ENCODE results near the gene NDUFS3.

GRCh38 chr11:47533690-47534151 lies 45.2 kb upstream of the NDUFS3 start:
- TF ChIP-seq EZH2 (IDR thresholded peaks at IDR 0.05; ENCODE audit: low read length, unreplicated experiment) (no peak), CTCF (conservative IDR thresholded peaks at IDR 0.05; ENCODE audit: low read depth, low read length) (no peak), EZH2phosphoT487 (IDR thresholded peaks at IDR 0.05; ENCODE audit: borderline replicate concordance, low read length) (no peak)

All from PC-3 (cell line).